ENCODE measurements around the gene NEK1. TPM values are rescaled to one million over a fixed set of nuclear protein-coding genes. Genes with fewer than 3 reads are reported as not detected.

NEK1 gene
- polyA plus RNA-seq, 1 donor (not counting 4 experiments of a cell fraction or from before 2014, with no cell fraction given): 7.8 TPM

DNA sequence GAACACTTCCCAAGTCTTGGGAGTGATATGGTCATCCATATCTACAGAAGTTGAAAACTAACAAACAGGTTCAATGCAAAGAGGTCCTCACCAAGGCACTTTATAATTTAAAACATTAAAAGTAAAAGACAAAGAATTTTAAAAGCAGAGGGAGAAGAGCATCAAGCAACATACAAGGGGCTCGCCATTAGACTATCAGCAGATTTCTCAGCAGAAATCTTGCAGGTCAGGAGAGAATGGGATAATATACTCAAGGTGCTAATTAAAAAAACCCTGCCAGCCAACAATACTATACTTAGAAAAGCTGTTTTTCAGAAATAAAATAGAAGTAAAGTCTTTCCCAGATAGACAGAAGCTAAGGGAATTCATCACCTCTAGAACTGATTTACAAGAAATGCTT, 121.2 kb downstream of the NEK1 start:
- no peaks in the 10 kb centered on the region for H3K9me1 ChIP-seq (ENCODE audit: control insufficient read depth, extremely low read depth, insufficient read depth, low read length)
- no peaks in the 10 kb centered on the region for H3K9me3 ChIP-seq (ENCODE audit: control insufficient read depth, low read depth, low read length)
- no peaks in the 10 kb centered on the region for H3K79me2 ChIP-seq (ENCODE audit: control insufficient read depth, insufficient read depth, low read length)
- no peak overlapping the region for H3K27ac ChIP-seq (ENCODE audit: control insufficient read depth, insufficient read depth, low read length)
- TF ChIP-seq, protein P1, sequence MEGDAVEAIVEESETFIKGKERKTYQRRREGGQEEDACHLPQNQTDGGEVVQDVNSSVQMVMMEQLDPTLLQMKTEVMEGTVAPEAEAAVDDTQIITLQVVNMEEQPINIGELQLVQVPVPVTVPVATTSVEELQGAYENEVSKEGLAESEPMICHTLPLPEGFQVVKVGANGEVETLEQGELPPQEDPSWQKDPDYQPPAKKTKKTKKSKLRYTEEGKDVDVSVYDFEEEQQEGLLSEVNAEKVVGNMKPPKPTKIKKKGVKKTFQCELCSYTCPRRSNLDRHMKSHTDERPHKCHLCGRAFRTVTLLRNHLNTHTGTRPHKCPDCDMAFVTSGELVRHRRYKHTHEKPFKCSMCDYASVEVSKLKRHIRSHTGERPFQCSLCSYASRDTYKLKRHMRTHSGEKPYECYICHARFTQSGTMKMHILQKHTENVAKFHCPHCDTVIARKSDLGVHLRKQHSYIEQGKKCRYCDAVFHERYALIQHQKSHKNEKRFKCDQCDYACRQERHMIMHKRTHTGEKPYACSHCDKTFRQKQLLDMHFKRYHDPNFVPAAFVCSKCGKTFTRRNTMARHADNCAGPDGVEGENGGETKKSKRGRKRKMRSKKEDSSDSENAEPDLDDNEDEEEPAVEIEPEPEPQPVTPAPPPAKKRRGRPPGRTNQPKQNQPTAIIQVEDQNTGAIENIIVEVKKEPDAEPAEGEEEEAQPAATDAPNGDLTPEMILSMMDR (optimal IDR thresholded peaks at IDR 0.05 in 1 of 3, IDR thresholded peaks at IDR 0.05 in 1 of 3, conservative IDR thresholded peaks at IDR 0.05 in 1 of 3; ENCODE audit: extremely low read depth in 1 of 3, insufficient read depth in 2 of 3, low read length in 3 of 3): no peak
- TF ChIP-seq EZH2 (IDR thresholded peaks at IDR 0.05; ENCODE audit: low read length): no peak
- no peaks in the 10 kb centered on the region for H3K4me1 ChIP-seq (ENCODE audit: control insufficient read depth, extremely low read depth, insufficient read depth, low read length)
- DNase-seq (ENCODE audit: low read depth, low spot score): no peak
- H2AFZ ChIP-seq (ENCODE audit: control insufficient read depth, low read length): no peak overlapping the region
- dilution Hi-C loops (cut with MboI; ENCODE audit: extremely low pct_ligation_motif_present, low sequenced_read_pairs): no loop called here
- no peak overlapping the region for H3K9ac ChIP-seq (ENCODE audit: control insufficient read depth, extremely low read depth, insufficient read depth, low read length)
- no peaks in the 10 kb centered on the region for H3K27me3 ChIP-seq (ENCODE audit: control insufficient read depth, extremely low read depth, insufficient read depth, low read length)
- no peak overlapping the region for H3K4me3 ChIP-seq (ENCODE audit: control insufficient read depth in 2 of 3, extremely low read depth in 1 of 3, insufficient read depth in 2 of 3, low read depth in 1 of 3, low read length in 3 of 3)
- no peak overlapping the region for H3K4me2 ChIP-seq (ENCODE audit: control insufficient read depth, extremely low read depth, insufficient read depth, low read depth, low read length)
- peaks cover 3 to 5% of the 10 kb centered on the region in 2 experiments for H3K36me3 ChIP-seq (ENCODE audit: control insufficient read depth in 2 of 2, extremely low read depth in 1 of 2, insufficient read depth in 2 of 2, low read length in 2 of 2)
- FAIRE-seq: no peak
- H4K20me1 ChIP-seq (ENCODE audit: control insufficient read depth, extremely low read depth, insufficient read depth, low read length): no peaks in the 10 kb centered on the region

- dilution Hi-C loops (cut with MboI; ENCODE audit: extremely low pct_ligation_motif_present, low sequenced_read_pairs): no loop called here
- Histone ChIP-seq H3K36me3 (ENCODE audit: control insufficient read depth in 2 of 2, extremely low read depth in 1 of 2, insufficient read depth in 2 of 2, low read length in 2 of 2) (peaks cover 3 to 5% of the 10 kb centered on the region in 2 experiments), H3K9ac (ENCODE audit: control insufficient read depth, extremely low read depth, insufficient read depth, low read length) (no peak overlapping the region), H3K79me2 (ENCODE audit: control insufficient read depth, insufficient read depth, low read length) (no peaks in the 10 kb centered on the region), H2AFZ (ENCODE audit: control insufficient read depth, low read length) (no peak overlapping the region), H3K27me3 (ENCODE audit: control insufficient read depth, extremely low read depth, insufficient read depth, low read length) (no peaks in the 10 kb centered on the region), H4K20me1 (ENCODE audit: control insufficient read depth, extremely low read depth, insufficient read depth, low read length) (no peaks in the 10 kb centered on the region), H3K4me3 (ENCODE audit: control insufficient read depth in 2 of 3, extremely low read depth in 1 of 3, insufficient read depth in 2 of 3, low read depth in 1 of 3, low read length in 3 of 3) (no peak overlapping the region), H3K9me1 (ENCODE audit: control insufficient read depth, extremely low read depth, insufficient read depth, low read length) (no peaks in the 10 kb centered on the region), H3K4me2 (ENCODE audit: control insufficient read depth, extremely low read depth, insufficient read depth, low read depth, low read length) (no peak overlapping the region), H3K9me3 (ENCODE audit: control insufficient read depth, low read depth, low read length) (no peaks in the 10 kb centered on the region), H3K27ac (ENCODE audit: control insufficient read depth, insufficient read depth, low read length) (no peak overlapping the region), H3K4me1 (ENCODE audit: control insufficient read depth, extremely low read depth, insufficient read depth, low read length) (no peaks in the 10 kb centered on the region)
- no peak for DNase-seq (ENCODE audit: low read depth, low spot score)
- TF ChIP-seq, protein P1 (optimal IDR thresholded peaks at IDR 0.05 in 1 of 3, IDR thresholded peaks at IDR 0.05 in 1 of 3, conservative IDR thresholded peaks at IDR 0.05 in 1 of 3; ENCODE audit: extremely low read depth in 1 of 3, insufficient read depth in 2 of 3, low read length in 3 of 3): no peak
- TF ChIP-seq EZH2 (IDR thresholded peaks at IDR 0.05; ENCODE audit: low read length): no peak
- FAIRE-seq: no peak
Measured at GRCh38 chr4:169489306-169489705, 123.1 kb downstream of the NEK1 start.

All from keratinocyte (primary cell).